ENCODE data around the gene MAGI2. TPM values are rescaled to one million over a fixed set of nuclear protein-coding genes. Genes with fewer than 3 reads are reported as not detected.

MAGI2 gene
- total RNA-seq, 1 donor from 2014 or later = 11.4 TPM

DNA sequence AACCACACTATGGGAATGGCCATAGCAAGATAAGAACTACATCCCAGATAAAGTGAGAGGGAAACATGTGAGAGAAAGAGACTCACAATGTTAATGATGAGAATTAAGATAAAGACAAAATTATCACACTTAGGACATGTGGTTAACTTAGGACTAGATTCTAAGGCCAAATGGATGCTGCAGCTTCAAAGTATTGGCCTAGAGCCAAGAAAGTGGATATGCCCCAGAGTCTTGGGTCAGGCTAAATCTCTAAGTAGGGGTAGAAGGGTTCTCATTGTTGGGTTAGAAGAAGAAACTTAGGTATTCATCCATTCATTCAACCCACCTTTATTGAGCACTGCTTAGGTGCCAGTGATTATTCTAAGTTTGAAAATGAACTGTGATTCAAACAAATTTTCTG is 836.9 kb downstream of the MAGI2 start:
- H3K4me1 Mint-ChIP-seq (ENCODE audit: low read depth) = no peaks in the 10 kb centered on the region
- TF ChIP-seq, protein P1, sequence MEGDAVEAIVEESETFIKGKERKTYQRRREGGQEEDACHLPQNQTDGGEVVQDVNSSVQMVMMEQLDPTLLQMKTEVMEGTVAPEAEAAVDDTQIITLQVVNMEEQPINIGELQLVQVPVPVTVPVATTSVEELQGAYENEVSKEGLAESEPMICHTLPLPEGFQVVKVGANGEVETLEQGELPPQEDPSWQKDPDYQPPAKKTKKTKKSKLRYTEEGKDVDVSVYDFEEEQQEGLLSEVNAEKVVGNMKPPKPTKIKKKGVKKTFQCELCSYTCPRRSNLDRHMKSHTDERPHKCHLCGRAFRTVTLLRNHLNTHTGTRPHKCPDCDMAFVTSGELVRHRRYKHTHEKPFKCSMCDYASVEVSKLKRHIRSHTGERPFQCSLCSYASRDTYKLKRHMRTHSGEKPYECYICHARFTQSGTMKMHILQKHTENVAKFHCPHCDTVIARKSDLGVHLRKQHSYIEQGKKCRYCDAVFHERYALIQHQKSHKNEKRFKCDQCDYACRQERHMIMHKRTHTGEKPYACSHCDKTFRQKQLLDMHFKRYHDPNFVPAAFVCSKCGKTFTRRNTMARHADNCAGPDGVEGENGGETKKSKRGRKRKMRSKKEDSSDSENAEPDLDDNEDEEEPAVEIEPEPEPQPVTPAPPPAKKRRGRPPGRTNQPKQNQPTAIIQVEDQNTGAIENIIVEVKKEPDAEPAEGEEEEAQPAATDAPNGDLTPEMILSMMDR (IDR thresholded peaks at IDR 0.05; ENCODE audit: unreplicated experiment) = no peak
- DNase-seq (ENCODE audit: low spot score, unreplicated experiment) = no peak
- H3K27ac Mint-ChIP-seq = no peak overlapping the region
- no peaks in the 10 kb centered on the region for H3K27me3 Mint-ChIP-seq
- no peaks in the 10 kb centered on the region for H3K36me3 Mint-ChIP-seq (ENCODE audit: insufficient read depth)
- H3K4me3 Mint-ChIP-seq (ENCODE audit: low read depth) = no peak overlapping the region
- H3K9me3 Mint-ChIP-seq (ENCODE audit: low read depth) = no peaks in the 10 kb centered on the region

DNA sequence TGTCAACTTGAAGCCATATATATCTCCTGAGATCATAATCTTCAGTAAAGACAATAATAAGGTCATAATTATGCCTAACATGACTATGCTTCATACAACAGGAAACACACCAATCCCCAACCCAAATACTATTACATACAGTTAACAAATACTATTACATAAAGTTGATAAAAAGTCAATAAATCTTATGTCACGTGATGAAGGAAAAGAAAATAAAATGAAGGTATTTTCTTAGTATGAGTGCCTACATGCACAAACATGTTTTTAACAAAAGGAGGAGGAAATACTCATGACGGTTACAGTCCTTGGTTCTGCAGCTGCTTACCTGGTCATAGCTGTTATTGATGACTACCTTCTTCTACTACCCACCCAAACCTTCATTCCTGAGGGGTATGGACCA is 844.2 kb downstream of the MAGI2 start:
- no peaks in the 10 kb centered on the region for H3K9me3 Mint-ChIP-seq (ENCODE audit: low read depth)
- H3K4me1 Mint-ChIP-seq (ENCODE audit: low read depth) = no peaks in the 10 kb centered on the region
- TF ChIP-seq, protein P1 (IDR thresholded peaks at IDR 0.05; ENCODE audit: unreplicated experiment) = no peak
- H3K27me3 Mint-ChIP-seq = no peaks in the 10 kb centered on the region
- no peaks in the 10 kb centered on the region for H3K36me3 Mint-ChIP-seq (ENCODE audit: insufficient read depth)
- H3K4me3 Mint-ChIP-seq (ENCODE audit: low read depth) = no peak overlapping the region
- no peak for DNase-seq (ENCODE audit: low spot score, unreplicated experiment)
- H3K27ac Mint-ChIP-seq = no peak overlapping the region

DNA sequence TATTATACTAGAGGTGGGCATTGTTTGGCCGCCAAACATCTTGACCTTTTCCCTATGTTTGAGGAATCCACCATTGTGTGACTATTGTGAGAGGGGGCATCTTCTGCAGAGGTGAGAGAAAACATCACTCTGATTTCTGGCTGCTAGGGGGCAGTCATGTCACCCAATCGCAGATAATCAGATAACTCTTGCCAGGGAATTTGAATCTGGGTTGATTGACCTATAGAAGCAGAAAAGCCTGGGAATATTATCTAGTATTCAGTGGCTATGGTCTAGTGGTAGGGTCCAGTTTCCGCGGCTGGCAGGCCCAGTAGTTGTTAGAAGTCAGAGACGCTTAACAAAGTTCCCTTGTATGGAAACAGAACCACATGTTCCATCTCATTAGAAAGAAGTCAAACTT is 846.4 kb downstream of the MAGI2 start:
- Mint-ChIP-seq H3K9me3 (ENCODE audit: low read depth) (no peaks in the 10 kb centered on the region), H3K4me1 (ENCODE audit: low read depth) (no peaks in the 10 kb centered on the region), H3K27me3 (no peaks in the 10 kb centered on the region), H3K36me3 (ENCODE audit: insufficient read depth) (no peaks in the 10 kb centered on the region), H3K27ac (no peak overlapping the region), H3K4me3 (ENCODE audit: low read depth) (no peak overlapping the region)
- DNase-seq (ENCODE audit: low spot score, unreplicated experiment) = no peak
- TF ChIP-seq, protein P1 (IDR thresholded peaks at IDR 0.05; ENCODE audit: unreplicated experiment) = peak; percentile 15

DNA sequence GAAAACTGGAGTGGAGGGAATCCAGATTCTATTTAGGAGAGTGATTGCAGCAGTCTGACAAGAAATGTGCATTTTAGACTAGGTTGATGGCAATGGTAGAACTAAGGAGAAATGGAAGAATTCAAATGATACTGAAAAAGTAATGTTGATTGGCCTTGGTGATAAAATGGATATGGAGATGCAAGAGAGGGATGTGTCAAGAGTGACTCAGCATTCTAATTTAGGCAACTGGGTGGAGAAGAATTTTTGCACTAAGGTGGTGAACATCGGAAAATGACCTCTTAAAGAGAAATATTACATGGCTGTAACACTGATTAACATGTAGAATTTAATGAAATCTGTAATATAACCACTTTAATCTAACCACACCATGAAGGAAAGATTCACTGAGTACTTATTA is 848.3 kb downstream of the MAGI2 start:
- no peaks in the 10 kb centered on the region for H3K4me1 Mint-ChIP-seq (ENCODE audit: low read depth)
- no peaks in the 10 kb centered on the region for H3K36me3 Mint-ChIP-seq (ENCODE audit: insufficient read depth)
- no peak overlapping the region for H3K4me3 Mint-ChIP-seq (ENCODE audit: low read depth)
- TF ChIP-seq, protein P1 (IDR thresholded peaks at IDR 0.05; ENCODE audit: unreplicated experiment) = no peak
- no peaks in the 10 kb centered on the region for H3K27me3 Mint-ChIP-seq
- no peak overlapping the region for H3K27ac Mint-ChIP-seq
- no peaks in the 10 kb centered on the region for H3K9me3 Mint-ChIP-seq (ENCODE audit: low read depth)
- DNase-seq (ENCODE audit: low spot score, unreplicated experiment) = no peak

DNA sequence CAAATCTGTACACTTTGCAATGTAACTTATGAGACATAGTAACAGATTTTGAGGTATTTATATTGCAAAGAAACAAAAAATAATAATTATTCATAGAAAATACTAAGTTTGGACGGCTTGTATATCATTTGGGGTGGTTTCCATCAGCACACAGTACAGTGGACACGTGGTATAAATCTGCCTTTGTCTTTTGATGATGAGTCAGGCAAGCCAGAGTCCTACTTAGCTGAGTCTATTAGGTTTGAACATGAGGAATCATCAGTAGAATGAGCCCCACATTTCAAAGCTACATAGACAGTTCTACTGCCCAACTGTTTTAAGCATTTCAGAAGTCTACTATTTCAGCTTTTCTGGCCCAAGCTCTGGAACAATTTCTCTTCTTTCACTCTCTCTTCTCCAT is 851.7 kb downstream of the MAGI2 start:
- Mint-ChIP-seq H3K4me3 (ENCODE audit: low read depth) (no peak overlapping the region), H3K4me1 (ENCODE audit: low read depth) (no peaks in the 10 kb centered on the region), H3K27ac (no peak overlapping the region), H3K9me3 (ENCODE audit: low read depth) (no peaks in the 10 kb centered on the region), H3K36me3 (ENCODE audit: insufficient read depth) (no peaks in the 10 kb centered on the region), H3K27me3 (no peaks in the 10 kb centered on the region)
- TF ChIP-seq, protein P1 (IDR thresholded peaks at IDR 0.05; ENCODE audit: unreplicated experiment) = no peak
- DNase-seq (ENCODE audit: low spot score, unreplicated experiment) = no peak
